ENCODE measurements around the gene MCOLN2.

GRCh38 chr1:84956655-84957054, 40.3 kb downstream of the MCOLN2 start:
- TF ChIP-seq POLR2A (IDR thresholded peaks at IDR 0.05) (no peak), CTCF (IDR thresholded peaks at IDR 0.05) (no peak)

All from body of pancreas (tissue), 4 donors.